GM23248 (cell line): ENCODE results near the gene CBLN2. TPM values are rescaled to one million over a fixed set of nuclear protein-coding genes. Genes with fewer than 3 reads are reported as not detected.

Experiments
- DNase-seq: peaks from one replicate; pipeline ENCODE4 v3.0.0-alpha.2; 2015
- H2AFZ ChIP-seq: fragments of 200-600 bp; sonication (generic); 2 replicates; pipeline ENCODE4 v1.6.1; 2016; ENCODE audit warnings: antibody characterized with exemption
- H3F3A ChIP-seq: fragments of 200-600 bp; sonication (generic); 2 replicates; pipeline ENCODE4 v1.6.1; 2016; ENCODE audit warnings: mild to moderate bottlenecking, antibody characterized with exemption, mixed run types; ENCODE audit not compliant: insufficient read depth
- H3K27ac ChIP-seq: fragments of 200-600 bp; sonication (generic); 2 replicates; pipeline ENCODE4 v1.5.1; 2016; ENCODE audit warnings: mild to moderate bottlenecking
- H3K27me3 ChIP-seq: fragments of 200-600 bp; sonication (generic); replicated peaks from 2 replicates; pipeline ENCODE4 v1.6.1; 2016; ENCODE audit warnings: mild to moderate bottlenecking; ENCODE audit not compliant: insufficient read depth
- H3K36me3 ChIP-seq: fragments of 200-600 bp; sonication (generic); 2 replicates; pipeline ENCODE4 v1.6.1; 2016; ENCODE audit warnings: low read depth, mild to moderate bottlenecking
- H3K4me1 ChIP-seq: fragments of 200-600 bp; sonication (generic); 2 replicates; pipeline ENCODE4 v1.6.1; 2016; ENCODE audit warnings: mild to moderate bottlenecking; ENCODE audit not compliant: insufficient read depth
- H3K4me2 ChIP-seq: fragments of 200-600 bp; sonication (generic); one replicate; pipeline ENCODE4 v1.6.1; 2016; ENCODE audit warnings: mild to moderate bottlenecking; ENCODE audit not compliant: unreplicated experiment
- H3K4me3 ChIP-seq: fragments of 200-600 bp; sonication (generic); 2 replicates; pipeline ENCODE4 v1.5.1; 2016; ENCODE audit warnings: mild to moderate bottlenecking
- H3K79me2 ChIP-seq: fragments of 200-600 bp; sonication (generic); 2 replicates; pipeline ENCODE4 v1.6.1; 2016; ENCODE audit warnings: mild to moderate bottlenecking; ENCODE audit not compliant: insufficient read depth
- H3K9ac ChIP-seq: fragments of 200-600 bp; sonication (generic); 2 replicates; pipeline ENCODE4 v1.6.1; 2016; ENCODE audit warnings: mild to moderate bottlenecking
- H3K9me2 ChIP-seq: fragments of 200-600 bp; sonication (generic); 2 replicates; pipeline ENCODE4 v1.6.1; 2016; ENCODE audit warnings: mixed run types, mild to moderate bottlenecking, moderate library complexity; ENCODE audit not compliant: insufficient read depth
- H3K9me3 ChIP-seq: fragments of 200-600 bp; sonication (generic); one replicate; pipeline ENCODE4 v1.6.1; 2017; ENCODE audit warnings: low read depth
- H4K20me1 ChIP-seq: fragments of 200-600 bp; sonication (generic); 2 replicates; pipeline ENCODE4 v1.6.0; 2016; ENCODE audit not compliant: insufficient read depth
- EZH2 ChIP-seq: fragments of 200-600 bp; sonication (generic); IDR thresholded peaks from 2 replicates; pipeline ENCODE4 v1.6.1; 2018; ENCODE audit warnings: antibody characterized with exemption, mild to moderate bottlenecking; ENCODE audit not compliant: insufficient read depth, poor library complexity, severe bottlenecking
- EZH2phosphoT487 ChIP-seq: fragments of 200-600 bp; sonication (generic); IDR thresholded peaks from 2 replicates; pipeline ENCODE4 v1.6.1; 2018; ENCODE audit warnings: antibody characterized with exemption, moderate library complexity, mild to moderate bottlenecking, low read depth; ENCODE audit not compliant: insufficient read depth
- WGBS, 2 experiments: methylation state at CpG; one replicate each; pipeline ENCODE4 v1.1.6; 2015 to 2017; ENCODE audit warnings: low lambda C conversion rate in 2 of 2, low coverage in 1 of 2; ENCODE audit errors: missing lambda C conversion rate in 2 of 2; 5-methylcytosine and 5-hydroxymethylcytosine counted together
- in situ Hi-C: fragments of 300-500 bp; cut with MboI; formaldehyde crosslinking; loops from 2 replicates; pipeline ENCODE4 v1.15.0; 2020
- polyA plus RNA-seq: library from polyadenylated mRNA; unstranded; fragments of >200 nt; fragmentation: Nextera tagmentation; extraction: Ambion mirVana; gene quantifications from 2 replicates; pipeline ENCODE4 v1.2.1, GENCODE V29; 2016
- total RNA-seq: library from RNA; depleted of rRNA; stranded (reverse); fragments of >200 nt; shearing (Covaris generic); gene quantifications from 2 replicates; pipeline ENCODE4 v1.2.3, GENCODE V29; 2014

Gene CBLN2
- total and polyA plus RNA-seq, 2 experiments from 2014 or later, result not detected

DNA sequence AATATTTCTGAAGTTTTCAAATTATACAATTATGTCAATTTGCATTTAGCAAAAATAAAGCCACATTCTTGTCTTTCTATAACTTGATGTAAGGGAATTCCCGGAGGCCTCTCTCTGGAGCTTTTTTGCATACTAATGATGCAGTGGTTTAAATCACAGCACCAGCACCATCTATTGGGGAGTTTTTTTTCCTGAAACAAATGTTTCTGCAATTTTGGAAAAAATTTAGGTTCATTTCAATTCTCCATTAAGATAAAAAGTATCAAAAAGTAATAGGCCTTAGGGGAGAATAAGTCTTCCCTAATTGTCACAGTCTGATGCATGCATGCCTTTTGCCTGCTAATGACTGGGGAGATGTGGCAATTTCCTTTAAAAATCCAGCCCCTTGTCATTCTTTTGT is 13.5 kb downstream of the CBLN2 start:
- no peak overlapping the region for H3K9ac ChIP-seq
- no peaks in the 10 kb centered on the region for H3F3A ChIP-seq
- H3K36me3 ChIP-seq, result no peaks in the 10 kb centered on the region
- no peaks in the 10 kb centered on the region for H3K9me2 ChIP-seq
- H3K9me3 ChIP-seq, result no peaks in the 10 kb centered on the region
- TF ChIP-seq EZH2 (no peak), EZH2phosphoT487 (no peak)
- in situ Hi-C loops, result loop anchor here (25.0 kb wide), 2 partner anchors 1593 to 1918 kb away; no protein-coding TSS in a partner anchor
- WGBS, 2 experiments, result 16 to 17% methylated on average over 1 of the region's 1 CpG
- no peak overlapping the region for H3K4me3 ChIP-seq
- H3K79me2 ChIP-seq, result no peaks in the 10 kb centered on the region
- no peak overlapping the region for H3K4me2 ChIP-seq
- no peak overlapping the region for H2AFZ ChIP-seq
- no peaks in the 10 kb centered on the region for H3K4me1 ChIP-seq
- H4K20me1 ChIP-seq, result no peaks in the 10 kb centered on the region
- H3K27me3 ChIP-seq, result no peaks in the 10 kb centered on the region
- no peak overlapping the region for H3K27ac ChIP-seq
- no peak for DNase-seq

DNA sequence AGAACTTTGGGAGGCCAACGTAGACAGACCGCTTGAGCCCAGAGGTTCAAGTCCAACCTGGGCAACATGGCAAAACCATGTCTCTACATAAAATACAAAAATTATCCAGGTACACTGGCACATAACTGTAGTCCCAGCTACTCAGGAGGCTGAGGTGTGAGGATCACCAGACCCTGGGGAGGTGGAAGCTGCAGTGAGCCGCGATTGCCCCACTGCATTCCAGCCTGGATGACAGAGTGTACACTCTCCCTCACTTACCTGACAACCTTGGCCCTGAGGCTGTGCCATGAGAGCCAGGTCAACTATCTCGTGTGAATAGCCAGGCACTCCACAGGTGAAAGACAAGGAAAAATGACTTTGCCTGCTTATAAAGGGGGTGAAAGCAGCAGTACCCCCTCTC is 39.3 kb downstream of the CBLN2 start:
- Histone ChIP-seq H3K4me2 (no peak overlapping the region), H3K9ac (no peak overlapping the region), H3K79me2 (no peaks in the 10 kb centered on the region), H3K36me3 (no peaks in the 10 kb centered on the region), H4K20me1 (no peaks in the 10 kb centered on the region), H2AFZ (no peak overlapping the region), H3K9me2 (no peaks in the 10 kb centered on the region), H3K27me3 (no peaks in the 10 kb centered on the region), H3K4me1 (no peaks in the 10 kb centered on the region), H3K27ac (no peak overlapping the region), H3K4me3 (no peak overlapping the region), H3F3A (no peaks in the 10 kb centered on the region), H3K9me3 (no peaks in the 10 kb centered on the region)
- no peak for DNase-seq
- WGBS, 2 experiments, result 30 to 36% methylated on average over 5 of the region's 5 CpGs
- in situ Hi-C loops, result no loop called here
- TF ChIP-seq EZH2, result no peak
- no peak for TF ChIP-seq EZH2phosphoT487

DNA sequence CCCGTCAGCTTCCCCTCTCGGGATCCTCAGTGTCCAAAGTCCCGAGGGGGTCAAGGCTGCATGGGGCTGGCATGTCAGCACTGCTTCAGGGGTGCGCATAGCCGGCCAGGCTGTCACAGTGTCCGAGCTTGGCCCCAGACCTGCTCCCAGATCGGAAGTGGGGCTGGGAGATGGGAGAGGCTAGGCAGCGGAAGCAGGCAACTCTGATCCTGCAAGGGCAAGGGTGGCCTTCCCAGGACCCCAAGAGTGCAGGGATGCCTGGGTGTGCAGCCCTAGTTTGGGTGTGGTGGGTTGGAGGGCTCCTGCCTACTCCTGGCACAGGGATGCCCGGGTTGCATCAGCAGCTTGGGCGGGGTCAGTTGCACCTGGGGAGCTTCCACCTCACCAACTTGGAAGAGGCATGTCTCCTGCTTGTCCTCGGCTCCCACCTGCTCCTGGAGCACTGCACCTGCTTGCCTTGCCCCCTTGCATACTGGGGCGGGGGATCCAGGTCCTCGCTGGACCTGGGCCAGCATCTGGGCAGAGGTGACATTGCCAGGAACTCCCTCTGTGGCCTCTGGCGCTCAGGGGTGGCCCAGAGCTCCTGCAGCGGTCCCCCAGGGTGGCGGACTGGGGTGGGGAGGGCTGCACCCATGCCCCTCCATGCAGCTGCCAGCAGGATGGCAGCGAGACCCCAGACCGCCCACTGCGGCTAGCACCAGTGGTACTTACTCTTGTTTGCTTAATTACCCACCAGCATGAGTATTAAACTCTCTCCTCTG is 41.3 kb downstream of the CBLN2 start:
- TF ChIP-seq EZH2, result no peak
- no peak for TF ChIP-seq EZH2phosphoT487
- Histone ChIP-seq H2AFZ (no peak overlapping the region), H3K9me2 (no peaks in the 10 kb centered on the region), H3K4me2 (no peak overlapping the region), H3F3A (no peaks in the 10 kb centered on the region), H3K4me1 (no peaks in the 10 kb centered on the region), H4K20me1 (no peaks in the 10 kb centered on the region), H3K36me3 (no peaks in the 10 kb centered on the region), H3K27ac (no peak overlapping the region), H3K9ac (no peak overlapping the region), H3K4me3 (no peak overlapping the region), H3K27me3 (no peaks in the 10 kb centered on the region), H3K79me2 (no peaks in the 10 kb centered on the region), H3K9me3 (no peaks in the 10 kb centered on the region)
- DNase-seq, result no peak
- WGBS, 2 experiments, result 30 to 33% methylated on average over 18 of the region's 19 CpGs
- in situ Hi-C loops, result no loop called here

DNA sequence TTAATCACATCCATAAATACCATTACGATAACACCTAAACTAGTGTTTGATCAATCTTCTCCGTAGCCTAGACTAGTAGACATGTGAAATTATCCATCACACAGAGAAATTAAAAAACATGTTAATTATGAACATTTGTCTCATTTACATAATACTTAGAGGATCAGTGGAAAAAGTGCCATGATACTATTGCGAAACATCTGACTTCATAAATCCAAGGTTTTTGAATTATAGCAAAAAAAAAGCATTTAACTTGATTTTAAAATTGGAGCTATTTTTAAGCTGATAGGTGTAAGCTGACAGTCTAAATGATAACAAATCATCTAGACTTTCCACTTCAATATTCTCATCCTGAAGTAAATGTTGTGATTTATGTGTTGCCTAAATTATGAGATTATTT is 51.6 kb downstream of the CBLN2 start:
- H3K4me2 ChIP-seq, result no peak overlapping the region
- H3K27ac ChIP-seq, result no peak overlapping the region
- H3K27me3 ChIP-seq, result no peaks in the 10 kb centered on the region
- DNase-seq, result no peak
- in situ Hi-C loops, result no loop called here
- no peaks in the 10 kb centered on the region for H3K36me3 ChIP-seq
- no peak overlapping the region for H3K9ac ChIP-seq
- TF ChIP-seq EZH2phosphoT487, result no peak
- TF ChIP-seq EZH2, result no peak
- H3K4me3 ChIP-seq, result no peak overlapping the region
- no peaks in the 10 kb centered on the region for H3K79me2 ChIP-seq
- no peak overlapping the region for H2AFZ ChIP-seq
- H3F3A ChIP-seq, result no peaks in the 10 kb centered on the region
- 35 to 39% methylated on average over 3 of the region's 3 CpGs for WGBS, 2 experiments
- H3K9me3 ChIP-seq, result peaks cover 8% of the 10 kb centered on the region
- H4K20me1 ChIP-seq, result no peaks in the 10 kb centered on the region
- no peaks in the 10 kb centered on the region for H3K9me2 ChIP-seq
- H3K4me1 ChIP-seq, result no peaks in the 10 kb centered on the region
